HG03064 (cell line): ENCODE results near the gene GPC5.
"Not testable (repeated sequence)": the region's sequence is repeated elsewhere in the genome, so short reads cannot be mapped to it uniquely, and the experiment has no call there.

Experiments used
- ATAC-seq: cut with Tn5 transposase; IDR thresholded peaks from one replicate; pipeline ENCODE4 v1.9.1; 2021; ENCODE audit warnings: low read depth; ENCODE audit not compliant: unreplicated experiment

GPC5 gene

DNA sequence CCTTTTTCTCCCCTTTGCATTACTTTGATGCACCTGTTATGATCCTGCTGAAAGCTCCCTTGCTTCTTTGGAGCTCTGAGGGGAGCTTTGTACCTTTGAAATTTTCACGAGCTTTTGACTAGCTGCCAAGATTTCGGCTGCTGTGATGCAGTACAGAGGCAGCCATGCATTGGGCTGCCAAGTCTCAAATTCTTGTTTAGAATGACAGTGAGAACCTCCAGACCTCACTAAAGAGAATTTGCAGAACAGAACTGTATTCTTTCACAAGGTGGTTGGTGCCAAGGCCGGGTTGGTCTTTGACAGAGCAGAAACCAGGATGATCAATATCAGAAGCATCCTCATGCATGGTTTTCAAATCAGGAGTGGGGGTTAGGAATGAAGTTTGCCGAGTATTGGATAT lies 414.8 kb downstream of the GPC5 start:
- no peak for ATAC-seq

DNA sequence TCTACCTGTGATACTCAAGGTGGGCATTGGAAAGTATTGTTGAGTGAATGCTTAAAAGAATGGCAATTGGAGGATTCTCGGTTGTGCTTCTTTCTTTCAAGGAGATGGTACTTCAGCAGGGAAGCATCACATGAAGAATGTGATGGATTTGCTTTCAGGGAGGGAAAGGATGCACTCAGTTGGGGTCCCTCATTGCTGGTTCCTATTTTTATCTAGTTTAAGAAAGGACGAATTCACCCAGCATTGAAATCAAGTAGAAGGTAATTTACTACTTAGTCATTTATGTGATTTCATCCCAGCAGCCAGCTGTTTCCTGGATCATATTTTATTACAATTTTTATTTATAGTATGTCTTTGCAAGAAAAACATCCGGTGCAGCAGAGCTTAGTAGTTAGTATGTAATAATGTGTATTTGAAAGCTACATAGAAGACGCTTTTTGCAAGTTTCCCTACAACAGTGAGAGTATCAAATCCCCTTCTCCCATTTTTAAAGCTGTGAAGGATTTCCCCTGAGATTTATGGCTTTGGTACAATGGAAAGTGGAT lies 417.9 kb downstream of the GPC5 start:
- ATAC-seq = no peak

DNA sequence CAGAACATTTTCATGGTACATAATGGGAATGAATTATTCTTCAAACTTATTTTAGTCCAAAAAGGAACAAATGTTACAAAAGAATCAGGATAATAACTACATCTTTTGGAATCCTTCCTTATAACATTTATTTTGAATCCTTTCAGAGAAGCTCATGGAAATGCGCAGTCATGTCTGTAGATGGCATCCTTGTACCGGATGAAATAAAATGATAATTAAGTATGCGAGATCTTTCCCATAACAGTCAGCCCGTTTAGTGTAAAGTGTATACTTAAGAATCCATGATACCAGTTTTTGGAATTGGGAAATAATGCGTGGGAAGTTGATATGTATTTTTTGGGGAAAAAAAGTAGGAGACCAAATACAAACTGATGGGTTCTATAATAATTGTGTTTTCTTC lies 418.8 kb downstream of the GPC5 start:
- ATAC-seq = no peak

DNA sequence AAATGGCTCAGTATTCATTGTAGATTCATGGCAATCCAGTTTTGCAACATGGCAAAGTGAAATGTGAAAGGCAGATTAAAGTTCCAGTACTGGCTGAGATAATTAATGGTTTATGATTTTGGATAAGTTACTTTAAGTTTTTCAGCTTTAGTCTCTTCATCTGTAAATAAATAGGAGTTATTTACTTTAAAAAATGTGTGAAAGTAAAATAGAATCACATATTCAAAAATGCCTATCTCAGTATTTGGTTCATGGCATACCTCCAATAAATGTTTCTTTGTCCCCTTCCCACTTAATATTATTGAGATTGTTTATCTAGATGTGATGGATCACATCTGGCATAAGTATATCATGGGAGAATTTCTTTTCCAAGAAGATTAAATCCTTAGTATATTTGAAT lies 426.0 kb downstream of the GPC5 start:
- no peak for ATAC-seq

DNA sequence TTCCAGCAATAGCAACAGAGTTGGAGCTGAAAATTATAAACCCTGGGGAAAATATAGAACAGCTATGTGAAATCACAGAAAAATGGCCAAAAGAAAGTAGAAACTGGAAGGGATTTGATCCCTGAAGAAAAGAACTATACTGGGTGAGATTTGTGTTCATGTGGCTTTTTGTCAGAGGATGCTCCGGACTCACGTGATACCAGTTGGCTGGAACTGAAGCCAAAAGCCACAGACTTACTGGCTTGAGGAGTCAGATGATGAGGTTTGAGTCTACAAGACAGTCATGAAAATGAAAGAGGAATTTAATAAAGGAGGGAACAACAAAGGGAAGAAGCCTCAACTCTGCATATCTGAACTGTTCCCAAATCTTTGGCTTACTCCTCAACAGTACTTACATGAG lies 427.1 kb downstream of the GPC5 start:
- ATAC-seq = no peak

DNA sequence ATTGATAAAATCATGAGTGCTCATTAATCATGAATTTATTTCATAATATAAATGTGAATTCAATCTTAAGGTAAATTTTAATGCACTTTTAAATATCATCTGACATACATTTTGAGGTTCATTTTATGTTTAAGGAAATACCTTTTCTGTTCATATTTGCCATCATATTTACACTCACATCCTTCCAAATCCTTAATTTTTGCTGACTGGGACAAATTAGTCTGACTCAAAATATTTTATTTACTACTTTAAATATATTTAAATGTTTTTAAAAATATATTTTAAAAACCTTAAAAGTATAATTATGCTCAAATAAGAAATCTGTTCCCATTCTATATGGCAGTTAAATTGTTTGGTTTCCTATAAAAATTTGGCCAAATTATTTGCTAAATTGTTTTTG lies 438.1 kb downstream of the GPC5 start:
- no peak for ATAC-seq

DNA sequence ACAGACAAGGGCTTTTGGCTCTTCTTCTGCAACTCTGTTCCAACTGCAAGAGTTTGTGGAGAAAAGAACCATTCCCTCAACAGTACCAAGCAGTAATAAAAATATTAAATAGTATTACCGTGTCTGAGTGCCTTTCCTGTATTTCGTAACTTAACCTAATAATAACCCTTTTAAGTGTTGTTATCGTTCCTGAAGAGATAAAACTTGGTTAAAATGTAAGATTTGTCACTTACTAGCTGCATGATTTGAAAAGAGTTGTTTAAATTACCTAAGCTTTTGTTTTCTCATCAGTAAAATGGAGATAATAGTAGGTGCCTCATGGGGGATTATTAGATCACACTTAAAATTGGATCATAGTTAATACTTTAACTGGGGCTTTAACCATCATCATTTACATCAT lies 447.2 kb downstream of the GPC5 start:
- no peak for ATAC-seq

DNA sequence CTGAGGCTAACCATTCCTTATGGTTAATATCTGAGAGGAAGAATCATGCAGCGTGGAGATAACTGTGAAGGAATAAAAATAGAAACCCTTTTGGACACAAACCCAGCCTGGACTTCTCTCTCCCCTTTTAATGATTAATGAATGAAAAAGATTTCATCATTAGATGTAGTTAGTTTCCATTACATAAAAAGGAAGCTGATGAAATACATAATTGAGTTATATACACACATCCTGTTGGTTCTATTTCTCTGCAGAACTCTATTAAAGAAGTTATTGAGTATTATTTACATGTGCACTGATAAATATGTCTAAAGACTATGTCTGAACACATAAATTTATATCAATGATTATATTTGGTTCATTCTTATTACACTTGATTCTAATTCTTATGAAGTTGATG lies 465.3 kb downstream of the GPC5 start:
- ATAC-seq = no peak

DNA sequence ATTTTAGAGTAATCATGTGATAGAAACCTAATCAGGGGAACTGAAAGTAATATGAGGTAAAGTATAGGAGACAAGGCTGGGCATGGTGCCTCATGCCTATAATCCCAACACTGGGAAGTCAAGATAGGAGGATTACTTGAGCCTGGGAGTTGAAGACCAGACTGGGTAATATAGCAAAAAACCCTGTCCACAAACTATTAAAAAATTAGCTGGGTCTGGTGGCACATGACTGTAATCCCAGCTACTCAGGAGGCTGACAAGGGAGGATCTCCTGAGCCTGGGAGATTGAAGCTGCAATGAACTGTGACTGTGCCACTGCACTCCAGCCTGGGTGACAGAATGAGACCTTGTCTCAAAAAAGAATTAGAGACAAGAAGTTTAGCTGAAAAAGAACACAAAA lies 469.9 kb downstream of the GPC5 start:
- ATAC-seq = no peak

DNA sequence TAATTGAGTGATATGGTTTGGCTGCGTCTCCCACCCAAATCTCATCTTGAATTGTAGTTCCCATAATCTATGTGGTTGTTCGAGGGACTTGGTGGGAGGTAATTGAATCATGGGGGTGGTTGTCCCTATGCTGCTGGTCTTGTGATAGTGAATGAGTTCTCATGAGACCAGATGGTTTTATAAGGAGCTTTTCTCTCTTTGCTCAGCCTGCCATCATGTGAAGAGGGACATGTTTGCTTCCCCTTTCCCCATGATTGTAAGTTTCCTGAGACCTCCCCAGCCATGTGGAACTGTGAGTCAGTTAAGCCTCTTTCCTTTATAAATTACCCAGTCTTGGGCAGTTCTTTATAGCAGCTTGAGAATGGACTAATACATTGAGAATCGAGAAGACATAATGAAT lies 480.1 kb downstream of the GPC5 start:
- ATAC-seq = no peak

DNA sequence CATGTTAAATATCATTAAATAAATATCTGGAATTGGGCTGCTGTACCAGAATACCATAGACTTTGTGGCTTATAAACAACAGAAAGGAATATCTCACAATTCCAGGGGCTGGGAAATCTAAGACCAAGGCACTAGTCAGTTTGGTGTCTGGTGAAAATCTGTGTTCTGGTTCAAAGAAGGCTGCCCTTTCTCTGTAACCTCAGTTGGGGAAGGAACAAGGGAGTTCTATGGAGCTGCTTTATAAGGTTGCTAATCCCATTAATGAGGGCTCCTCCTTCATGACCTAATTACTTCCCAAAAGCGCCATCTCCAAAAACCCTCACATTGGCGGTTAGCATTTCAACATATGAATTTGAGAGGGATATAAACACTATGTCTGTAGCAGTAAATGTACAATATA lies 480.9 kb downstream of the GPC5 start:
- no peak for ATAC-seq

DNA sequence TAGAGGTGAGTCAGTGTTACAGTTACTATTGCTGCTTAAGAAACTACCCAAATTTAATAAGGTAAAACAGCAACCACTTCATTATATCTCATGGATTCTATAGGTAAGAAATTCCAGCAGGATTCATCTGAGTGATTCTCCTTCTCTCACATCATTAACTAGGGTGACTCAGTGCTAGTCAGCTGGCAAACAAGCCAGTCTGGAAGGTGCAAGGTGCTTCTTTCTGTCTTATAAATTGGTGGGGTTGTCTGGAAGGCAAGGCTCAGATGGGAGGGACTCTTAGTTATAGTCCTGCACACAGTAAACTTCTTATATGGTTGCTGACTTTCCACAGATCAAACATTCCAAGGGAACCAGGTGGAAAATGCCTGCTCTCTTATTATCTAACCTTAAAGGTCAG lies 484.5 kb downstream of the GPC5 start:
- no peak for ATAC-seq

DNA sequence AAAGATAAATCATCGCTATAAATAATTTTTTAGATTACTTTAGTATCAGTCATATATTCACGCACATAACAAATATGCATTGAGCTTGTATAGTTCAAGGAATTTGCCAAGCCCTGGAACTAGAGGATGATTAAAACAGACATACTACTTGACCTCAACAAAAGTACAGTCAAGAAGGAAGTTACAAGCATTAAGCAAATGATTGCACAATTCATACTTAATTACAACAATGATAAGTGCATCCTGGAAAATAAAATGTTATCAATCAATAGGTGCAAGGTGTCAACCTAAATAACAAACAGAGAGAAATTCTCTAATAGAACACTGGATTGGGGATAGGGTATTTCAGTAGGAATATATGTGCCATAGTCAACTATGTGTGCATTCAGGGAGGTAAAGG lies 491.2 kb downstream of the GPC5 start:
- no peak for ATAC-seq

DNA sequence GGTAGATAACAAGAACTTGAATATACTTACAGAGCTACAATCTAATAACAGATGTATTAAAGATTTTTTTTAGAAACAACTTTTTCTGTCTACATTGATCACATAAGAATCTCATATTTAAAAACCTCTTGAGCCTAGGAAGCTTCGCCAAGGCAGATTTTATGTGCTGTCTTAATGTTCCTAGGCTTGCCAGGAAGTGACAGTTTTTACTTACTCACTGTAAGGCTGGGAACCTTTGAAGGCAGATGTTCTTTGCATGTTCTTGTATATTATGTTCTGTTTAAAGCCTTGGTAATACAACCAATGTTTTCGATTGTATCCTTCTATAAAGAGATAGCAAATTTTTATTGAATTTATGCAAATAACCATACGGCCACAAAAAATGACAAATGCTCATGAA lies 492.7 kb downstream of the GPC5 start:
- no peak for ATAC-seq

DNA sequence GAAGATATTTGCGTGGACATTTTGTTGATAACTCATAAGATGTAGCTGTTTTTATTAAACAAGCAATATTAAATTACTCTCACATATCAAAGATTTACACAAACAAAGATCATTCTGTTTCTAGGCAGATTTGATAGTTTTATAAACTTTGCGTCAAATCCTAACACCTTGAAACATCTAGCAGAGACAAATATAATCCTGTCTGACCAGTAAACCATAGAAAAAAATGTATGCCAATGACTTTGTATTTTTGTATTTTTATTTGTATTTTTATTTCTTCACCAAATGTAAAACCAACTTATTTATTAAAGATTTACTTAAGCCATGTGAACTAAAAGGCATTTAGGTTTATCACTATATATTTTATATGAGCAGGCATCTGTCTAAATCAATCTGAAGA lies 494.6 kb downstream of the GPC5 start:
- no peak for ATAC-seq

DNA sequence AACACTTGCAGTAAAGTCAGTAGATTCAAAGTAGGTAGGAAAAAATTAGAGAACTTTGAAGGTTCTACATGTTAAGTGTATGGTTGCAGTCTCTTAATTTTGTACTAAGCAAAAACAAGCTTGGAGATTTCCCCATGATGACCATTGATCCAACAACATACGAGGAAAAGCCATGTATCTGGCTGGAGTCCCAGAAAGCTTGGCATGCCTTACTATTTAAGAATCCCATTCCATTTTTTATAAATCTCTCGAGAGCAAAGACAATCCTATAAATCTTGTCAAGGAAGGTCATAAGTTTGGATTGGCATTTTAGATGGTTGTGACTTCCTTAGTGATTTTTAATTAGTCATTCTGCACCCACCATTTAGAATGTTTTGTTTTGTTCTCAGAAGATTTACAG lies 495.9 kb downstream of the GPC5 start:
- ATAC-seq = no peak

DNA sequence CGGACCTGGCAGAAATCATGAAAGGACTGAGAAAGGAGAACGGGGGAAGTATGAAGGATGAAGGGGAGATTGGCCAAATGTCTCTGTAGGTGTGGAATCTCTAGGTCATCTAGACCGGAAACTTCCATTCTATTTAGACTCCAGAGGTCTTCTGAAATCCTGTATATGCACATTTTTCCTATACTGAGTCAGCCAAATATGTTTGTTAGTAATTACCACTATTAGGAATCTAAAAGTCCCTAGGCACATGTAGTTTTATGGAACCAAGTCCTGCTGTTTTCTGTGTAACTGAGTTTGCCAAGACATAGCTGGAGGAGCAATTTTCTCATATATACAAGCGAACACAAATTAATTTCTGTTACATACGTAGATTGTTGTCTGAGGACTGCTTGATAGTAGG lies 498.1 kb downstream of the GPC5 start:
- no peak for ATAC-seq

DNA sequence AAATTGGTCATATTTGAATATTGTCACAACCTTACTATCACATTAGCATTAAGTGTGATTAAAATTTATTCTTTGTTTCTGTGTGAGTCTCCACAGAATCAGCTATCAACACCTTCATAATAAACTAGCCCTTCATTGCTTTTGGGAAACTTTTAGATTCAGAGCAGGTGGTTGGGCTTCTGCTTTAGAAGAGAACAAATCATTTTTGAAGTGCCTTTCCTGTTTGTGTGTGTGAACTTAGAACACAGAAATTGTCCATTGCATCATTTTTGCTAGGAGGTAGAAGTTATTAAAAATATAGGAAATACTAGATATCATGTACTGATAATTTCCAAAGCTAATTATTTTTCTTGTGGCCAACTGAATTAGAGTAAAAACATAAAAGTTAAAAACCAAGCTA lies 500.6 kb downstream of the GPC5 start:
- ATAC-seq = not testable (repeated sequence)

DNA sequence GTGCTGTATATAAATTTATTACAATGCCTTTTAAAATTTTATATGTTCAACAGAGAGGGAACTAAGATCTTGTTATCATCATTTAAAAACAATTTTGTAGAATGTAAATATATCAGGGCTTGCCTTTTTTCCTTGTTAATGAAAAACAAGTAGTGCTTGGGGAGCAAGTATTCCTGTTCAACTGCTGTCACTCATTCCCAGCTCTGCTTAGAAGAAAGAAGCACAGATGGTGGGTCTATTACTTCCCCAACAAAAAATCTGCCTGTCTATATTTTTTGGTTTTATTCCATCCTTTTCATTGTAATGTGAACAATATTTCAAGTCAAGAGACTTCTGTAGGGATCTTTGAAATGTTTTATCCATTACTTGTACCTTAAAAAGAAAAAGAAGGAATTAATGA lies 503.9 kb downstream of the GPC5 start:
- no peak for ATAC-seq

DNA sequence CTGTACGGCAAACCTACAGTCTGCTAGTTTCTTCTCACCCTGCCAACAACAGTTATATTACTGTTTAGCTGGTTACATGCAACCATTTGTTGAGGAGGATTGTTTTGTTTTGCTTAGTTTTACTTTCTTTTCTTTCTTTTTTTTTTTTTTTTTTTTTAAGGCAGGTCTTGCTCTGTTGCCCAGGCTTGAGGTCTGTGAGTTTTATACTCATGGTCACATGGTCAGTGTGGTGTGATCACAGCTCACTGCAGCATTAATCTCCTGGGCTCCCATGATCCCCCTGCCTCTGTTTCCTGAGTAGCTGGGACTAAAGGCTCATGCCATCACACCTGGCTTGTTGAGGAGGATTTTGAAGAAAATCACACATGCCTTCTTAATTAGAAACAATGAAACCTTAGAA lies 505.6 kb downstream of the GPC5 start:
- peak; percentile 75 for ATAC-seq

DNA sequence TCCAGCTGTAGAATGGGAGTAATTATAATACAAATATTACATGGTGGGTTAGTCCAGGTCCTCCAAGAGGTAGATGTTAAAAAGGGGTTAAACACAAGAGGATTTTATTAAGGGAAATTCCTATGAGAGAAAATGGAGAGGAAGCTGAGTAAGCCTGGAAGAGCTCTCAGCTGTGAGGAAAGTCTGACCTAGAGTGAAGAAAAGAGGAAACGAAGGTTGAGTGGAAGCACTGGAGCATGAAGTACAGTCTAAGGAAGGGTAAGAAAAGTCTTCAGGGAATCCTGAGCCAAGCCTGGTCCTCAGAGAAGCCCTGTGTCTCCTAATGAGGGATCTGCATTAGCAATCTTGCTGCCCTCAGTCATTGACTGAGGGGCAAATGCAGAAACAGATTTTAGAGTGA lies 506.2 kb downstream of the GPC5 start:
- ATAC-seq = no peak

DNA sequence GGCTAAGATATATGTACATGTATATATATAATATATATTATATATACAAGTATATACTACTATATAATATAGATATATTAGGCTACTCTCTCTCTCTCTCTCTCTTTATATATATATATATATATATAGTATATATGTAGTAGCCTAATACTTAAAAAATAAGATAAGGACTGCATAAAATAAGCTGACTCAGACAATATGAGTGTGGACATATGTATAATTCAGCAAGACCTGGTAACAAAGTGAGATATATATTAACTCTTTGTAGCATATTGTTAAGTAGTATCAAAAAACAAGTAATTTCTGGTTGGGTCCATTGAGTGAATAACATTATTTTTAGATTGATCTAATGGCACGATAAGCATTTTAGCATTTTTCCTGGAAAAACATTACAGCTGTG lies 509.0 kb downstream of the GPC5 start:
- ATAC-seq = no peak

DNA sequence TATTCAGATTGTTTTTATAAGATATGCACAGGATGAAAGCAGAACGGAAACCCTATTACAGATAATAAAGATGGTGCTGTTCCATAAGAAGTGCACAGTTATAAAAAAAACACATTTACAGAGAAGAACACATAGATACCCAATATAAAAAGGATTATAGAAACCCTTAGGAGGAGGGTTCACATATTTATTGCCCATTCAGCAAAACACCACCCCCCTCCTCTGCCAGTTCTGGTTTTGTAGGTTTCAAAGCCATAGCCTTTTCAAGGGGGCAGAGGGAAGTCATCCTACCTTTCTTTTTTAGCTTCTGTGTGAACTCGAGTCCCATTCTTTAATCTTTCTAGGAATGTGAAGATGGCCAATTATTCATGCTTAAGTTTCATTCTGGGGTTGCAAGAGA lies 511.2 kb downstream of the GPC5 start:
- no peak for ATAC-seq
